ENCODE results near the gene NAV1. TPM values are rescaled to one million over a fixed set of nuclear protein-coding genes. Genes with fewer than 3 reads are reported as not detected.

Gene NAV1
- total RNA-seq, 1 experiment from 2014 or later = 51.0 TPM

GRCh38 chr1:201582705-201583442, 43.9 kb downstream of the NAV1 start:
- Mint-ChIP-seq H3K27me3 (ENCODE audit: low read depth) (peaks cover 4% of the 10 kb centered on the region; the same call in 1 of the 2 replicates), H3K36me3 (no peaks in the 10 kb centered on the region), H3K9me3 (0 out of 2 replicates have a peak, but pooled peaks cover under 1% of the 10 kb centered on the region), H3K27ac (no peak overlapping the region), H3K4me3 (no peak overlapping the region), H3K4me1 (peaks cover 19% of the 10 kb centered on the region)
- TF ChIP-seq NR3C1 (CRISPR knock-in tag; conservative IDR thresholded peaks at IDR 0.05; ENCODE audit: low read depth) (no peak), GTF2I (CRISPR knock-in tag; conservative IDR thresholded peaks at IDR 0.05) (no peak), PREB (CRISPR knock-in tag; IDR thresholded peaks at IDR 0.05; ENCODE audit: borderline replicate concordance) (no peak), ERG (CRISPR knock-in tag; IDR thresholded peaks at IDR 0.05) (no peak), SOX15 (CRISPR knock-in tag; IDR thresholded peaks at IDR 0.05) (no peak), USF1 (CRISPR knock-in tag; IDR thresholded peaks at IDR 0.05) (no peak), RELA (CRISPR knock-in tag; IDR thresholded peaks at IDR 0.05; ENCODE audit: borderline replicate concordance) (no peak), ETV6 (CRISPR knock-in tag; IDR thresholded peaks at IDR 0.05) (no peak), ATF6 (CRISPR knock-in tag; IDR thresholded peaks at IDR 0.05) (no peak), ZNF121 (CRISPR knock-in tag; IDR thresholded peaks at IDR 0.05) (no peak), GRHL2 (CRISPR knock-in tag; IDR thresholded peaks at IDR 0.05; ENCODE audit: insufficient replicate concordance, severe bottlenecking) (no peak), ZMAT4 (CRISPR knock-in tag; IDR thresholded peaks at IDR 0.05) (no peak), MYBL2 (CRISPR knock-in tag; IDR thresholded peaks at IDR 0.05) (no peak)
- ChIA-PET CTCF (interaction anchor here (0.9 to 3.1 kb wide), 11 partner anchors 9 to 210 kb away, joined by 3 to 12 read pairs (median 6); no protein-coding TSS in a partner anchor), POLR2A (interaction anchor here (1.0 kb wide), 1 partner anchor 157 kb away, joined by 3 read pairs; no protein-coding TSS in a partner anchor)
- DNase-seq (ENCODE audit: low spot score) (no peak), ATAC-seq (peak; percentile 28)

- ChIA-PET CTCF (interaction anchor here (1.0 to 3.1 kb wide), 8 partner anchors 10 to 209 kb away, joined by 3 to 12 read pairs (median 5); no protein-coding TSS in a partner anchor), POLR2A (no interaction called here)
- Mint-ChIP-seq H3K4me3 (no peak overlapping the region), H3K4me1 (peaks cover 15% of the 10 kb centered on the region), H3K36me3 (no peaks in the 10 kb centered on the region), H3K9me3 (no peaks in the 10 kb centered on the region), H3K27me3 (ENCODE audit: low read depth) (peaks cover 4% of the 10 kb centered on the region; the same call in 1 of the 2 replicates), H3K27ac (no peak overlapping the region)
- no peak for ATAC-seq
- TF ChIP-seq TCF7 (CRISPR knock-in tag; IDR thresholded peaks at IDR 0.05; ENCODE audit: low read depth) (no peak), E2F4 (CRISPR knock-in tag; IDR thresholded peaks at IDR 0.05; ENCODE audit: borderline replicate concordance, low read depth) (no peak)
- DNase-seq (ENCODE audit: low spot score) = no peak
Observed at GRCh38 chr1:201583663-201584062, 44.7 kb downstream of the NAV1 start.
